DND-41 (cell line): ENCODE data around the gene TRIM3.

ENCODE experiments used
- ATAC-seq: fragments of 200-7000 bp; cut with Tn5 transposase; 3 replicates; pipeline ENCODE4 v1.9.1; 2021; ENCODE audit warnings: low read depth; ENCODE audit not compliant: insufficient read depth
- DNase-seq: peaks from one replicate; pipeline ENCODE4 v3.0.0-alpha.2; 2020
- H2AFZ ChIP-seq: 2 replicates; pipeline ENCODE4 v1.6.0; 2012; ENCODE audit warnings: low read depth, low read length
- H3K27ac ChIP-seq: 2 replicates; pipeline ENCODE4 v1.5.1; 2012; ENCODE audit warnings: low read length, inconsistent platforms
- H3K27me3 ChIP-seq: fragments of 200-600 bp; sonication (generic); 2 replicates; pipeline ENCODE4 v1.6.0; 2012; ENCODE audit warnings: low read length, mild to moderate bottlenecking, inconsistent platforms; ENCODE audit not compliant: insufficient read depth, poor library complexity
- H3K36me3 ChIP-seq: 2 replicates; pipeline ENCODE4 v1.5.1; 2012; ENCODE audit warnings: low read length, inconsistent platforms; ENCODE audit not compliant: insufficient read depth
- H3K4me1 ChIP-seq: 2 replicates; pipeline ENCODE4 v1.5.1; 2012; ENCODE audit warnings: mild to moderate bottlenecking, low read length; ENCODE audit not compliant: insufficient read depth
- H3K4me2 ChIP-seq: 2 replicates; pipeline ENCODE4 v1.6.0; 2012; ENCODE audit warnings: mild to moderate bottlenecking, moderate library complexity, low read length, inconsistent platforms; ENCODE audit not compliant: insufficient read depth
- H3K4me3 ChIP-seq, 2 experiments: fragments of 200-600 bp in 1 of 2; shearing (Covaris generic) in 1 of 2; 2 replicates each; pipeline ENCODE4 v1.5.1; 2012 to 2016; ENCODE audit warnings: inconsistent platforms in 2 of 2, low read length in 2 of 2, mild to moderate bottlenecking in 2 of 2, low read depth in 1 of 2, moderate library complexity in 1 of 2
- H3K79me2 ChIP-seq: 2 replicates; pipeline ENCODE4 v1.6.0; 2012; ENCODE audit warnings: low read length, inconsistent platforms; ENCODE audit not compliant: insufficient read depth
- H3K9ac ChIP-seq: 2 replicates; pipeline ENCODE4 v1.6.0; 2012; ENCODE audit warnings: low read depth, mild to moderate bottlenecking, inconsistent platforms, low read length, moderate library complexity
- H3K9me3 ChIP-seq: 2 replicates; pipeline ENCODE4 v1.5.1; 2012; ENCODE audit warnings: low read length, moderate library complexity, mild to moderate bottlenecking, inconsistent platforms; ENCODE audit not compliant: insufficient read depth, severe bottlenecking
- H4K20me1 ChIP-seq: 2 replicates; pipeline ENCODE4 v1.6.0; 2012; ENCODE audit warnings: low read length; ENCODE audit not compliant: insufficient read depth
- CTCF ChIP-seq: IDR thresholded peaks from 2 replicates; pipeline ENCODE4 v1.5.1; 2012; ENCODE audit warnings: borderline replicate concordance, low read length, moderate library complexity, mild to moderate bottlenecking; ENCODE audit not compliant: poor library complexity, severe bottlenecking; ENCODE audit errors: extremely low read depth
- EZH2 ChIP-seq: IDR thresholded peaks from 3 replicates; pipeline ENCODE4 v1.6.1; 2012; ENCODE audit warnings: borderline replicate concordance, low read depth, mild to moderate bottlenecking, moderate library complexity, low read length, inconsistent platforms; ENCODE audit not compliant: severe bottlenecking

Gene TRIM3

GRCh38 chr11:6516865-6517264 is 43.1 kb upstream of the TRIM3 start:
- no peak for DNase-seq
- no peak for ATAC-seq
- Histone ChIP-seq H4K20me1 (no peaks in the 10 kb centered on the region), H3K27me3 (no peaks in the 10 kb centered on the region), H3K79me2 (no peaks in the 10 kb centered on the region), H3K4me2 (no peak overlapping the region), H3K27ac (no peak overlapping the region), H3K9me3 (no peaks in the 10 kb centered on the region), H2AFZ (no peak overlapping the region), H3K36me3 (peaks cover 3% of the 10 kb centered on the region; the same call in 1 of the 2 replicates), H3K9ac (no peak overlapping the region), H3K4me1 (no peaks in the 10 kb centered on the region), H3K4me3 (no peak overlapping the region)
- TF ChIP-seq CTCF (no peak), EZH2 (no peak)

GRCh38 chr11:6505577-6506240 is 32.0 kb upstream of the TRIM3 start:
- Histone ChIP-seq H3K27ac (no peak overlapping the region), H3K4me1 (no peaks in the 10 kb centered on the region), H3K4me2 (no peak overlapping the region), H3K4me3 (no peak overlapping the region), H3K79me2 (no peaks in the 10 kb centered on the region), H4K20me1 (no peaks in the 10 kb centered on the region), H3K36me3 (peaks cover 7% of the 10 kb centered on the region; the same call in 1 of the 2 replicates), H2AFZ (no peak overlapping the region), H3K9me3 (no peaks in the 10 kb centered on the region), H3K27me3 (no peaks in the 10 kb centered on the region), H3K9ac (no peak overlapping the region)
- TF ChIP-seq EZH2 (no peak), CTCF (peak; percentile 85)
- ATAC-seq (peak; percentile 84), DNase-seq (peak; percentile 15)

GRCh38 chr11:6504166-6504565 is 30.4 kb upstream of the TRIM3 start:
- Histone ChIP-seq H3K27me3 (no peaks in the 10 kb centered on the region), H3K9ac (no peak overlapping the region), H3K4me1 (no peaks in the 10 kb centered on the region), H3K4me2 (no peak overlapping the region), H3K4me3 (no peak overlapping the region), H2AFZ (no peak overlapping the region), H3K79me2 (no peaks in the 10 kb centered on the region), H3K9me3 (no peaks in the 10 kb centered on the region), H3K27ac (no peak overlapping the region), H4K20me1 (no peaks in the 10 kb centered on the region), H3K36me3 (peaks cover 7% of the 10 kb centered on the region; the same call in 1 of the 2 replicates)
- ATAC-seq, result no peak
- DNase-seq, result no peak
- TF ChIP-seq EZH2 (no peak), CTCF (no peak)
